ENCODE data around the gene TMEM229A.

TMEM229A gene

GRCh38 chr7:123993996-123994395 lies 38.9 kb downstream of the TMEM229A start:
- peak in 1 of 42 donors; percentile 16 for DNase-seq
- intact Hi-C loops (cut with DNase I) = no loop called here

GRCh38 chr7:123992913-123993518 lies 39.9 kb downstream of the TMEM229A start:
- intact Hi-C loops (cut with DNase I) = no loop called here
- no peak for DNase-seq

GRCh38 chr7:123987445-123987844 lies 45.4 kb downstream of the TMEM229A start:
- DNase-seq = no peak
- intact Hi-C loops (cut with DNase I) = no loop called here
